ENCODE results near the gene ACTN1.

Gene ACTN1

DNA sequence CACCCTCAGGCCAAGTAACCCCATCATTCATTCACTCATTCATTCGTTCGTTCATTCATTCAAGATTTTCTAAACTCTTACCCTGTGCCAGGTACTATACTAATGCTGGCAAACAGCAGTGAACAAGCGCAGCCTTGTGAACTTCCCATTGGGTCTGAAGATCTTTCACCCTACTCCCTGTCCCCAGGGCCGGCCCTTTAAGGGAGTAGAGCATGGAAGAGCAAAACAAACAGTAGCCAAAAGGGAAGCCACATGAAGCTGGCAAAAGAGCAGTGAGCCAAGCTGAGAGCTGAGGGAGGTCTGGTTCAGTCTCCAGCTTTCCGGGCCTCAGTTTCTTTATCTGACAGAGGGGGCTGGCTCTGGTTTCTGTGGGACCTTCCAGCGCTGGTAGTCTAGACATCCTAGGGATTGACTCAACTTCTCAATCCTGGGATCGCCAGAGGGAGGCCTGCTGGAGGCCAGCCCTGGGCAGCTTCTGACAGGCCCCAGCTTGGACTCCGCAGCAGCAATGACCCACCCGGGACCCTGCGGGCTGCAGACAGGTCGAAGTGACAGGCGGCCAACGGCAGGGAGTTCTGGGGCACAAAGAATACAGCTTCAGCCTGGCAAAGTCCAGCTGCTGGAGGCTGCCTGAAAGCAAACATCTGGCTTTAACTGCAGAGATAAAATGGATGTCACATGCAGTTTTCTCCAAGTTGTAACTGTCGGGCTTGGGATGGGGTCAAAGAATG is 27.1 kb downstream of the ACTN1 start:
- DNase-seq (ENCODE audit: low spot score), result no peak

GRCh38 chr14:68951035-68951797 is 27.9 kb downstream of the ACTN1 start:
- peak; percentile 98 for DNase-seq (ENCODE audit: low spot score)

DNA sequence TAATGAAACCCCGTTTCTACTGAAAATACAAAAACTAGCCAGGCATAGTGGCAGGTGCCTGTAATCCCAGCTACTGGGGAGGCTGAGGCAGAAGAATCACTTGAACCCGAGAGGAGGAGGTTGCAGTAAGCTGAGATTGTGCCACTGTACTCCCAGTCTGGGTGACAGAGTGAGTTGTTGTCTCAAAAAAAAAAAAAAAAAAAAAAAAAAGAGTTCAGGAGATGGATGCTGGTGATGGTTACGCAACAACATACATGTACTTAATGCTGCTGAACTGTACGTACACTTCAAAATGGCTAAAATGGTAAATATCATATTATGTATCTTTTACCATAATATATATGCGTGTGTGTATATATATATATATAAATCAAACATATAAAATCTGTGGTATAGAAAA is 29.0 kb downstream of the ACTN1 start:
- peak; percentile 60 for DNase-seq (ENCODE audit: low spot score)

DNA sequence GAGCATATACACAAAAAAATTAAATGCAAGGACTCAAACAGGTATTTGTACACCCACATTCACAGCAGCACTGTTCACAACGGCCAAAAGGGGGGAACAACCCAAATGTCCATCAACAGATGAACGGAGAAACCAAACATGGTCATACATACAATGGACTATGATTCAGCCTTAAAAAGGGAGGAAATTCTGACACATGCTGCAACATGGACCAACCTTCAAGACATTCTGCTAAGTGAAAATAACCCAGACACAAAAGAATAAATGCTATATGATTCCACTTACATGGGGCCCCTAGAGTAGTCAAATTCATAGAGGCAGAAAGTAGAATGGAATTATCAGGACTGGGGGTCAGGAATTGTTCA is 29.5 kb downstream of the ACTN1 start:
- no peak for DNase-seq (ENCODE audit: low spot score)

DNA sequence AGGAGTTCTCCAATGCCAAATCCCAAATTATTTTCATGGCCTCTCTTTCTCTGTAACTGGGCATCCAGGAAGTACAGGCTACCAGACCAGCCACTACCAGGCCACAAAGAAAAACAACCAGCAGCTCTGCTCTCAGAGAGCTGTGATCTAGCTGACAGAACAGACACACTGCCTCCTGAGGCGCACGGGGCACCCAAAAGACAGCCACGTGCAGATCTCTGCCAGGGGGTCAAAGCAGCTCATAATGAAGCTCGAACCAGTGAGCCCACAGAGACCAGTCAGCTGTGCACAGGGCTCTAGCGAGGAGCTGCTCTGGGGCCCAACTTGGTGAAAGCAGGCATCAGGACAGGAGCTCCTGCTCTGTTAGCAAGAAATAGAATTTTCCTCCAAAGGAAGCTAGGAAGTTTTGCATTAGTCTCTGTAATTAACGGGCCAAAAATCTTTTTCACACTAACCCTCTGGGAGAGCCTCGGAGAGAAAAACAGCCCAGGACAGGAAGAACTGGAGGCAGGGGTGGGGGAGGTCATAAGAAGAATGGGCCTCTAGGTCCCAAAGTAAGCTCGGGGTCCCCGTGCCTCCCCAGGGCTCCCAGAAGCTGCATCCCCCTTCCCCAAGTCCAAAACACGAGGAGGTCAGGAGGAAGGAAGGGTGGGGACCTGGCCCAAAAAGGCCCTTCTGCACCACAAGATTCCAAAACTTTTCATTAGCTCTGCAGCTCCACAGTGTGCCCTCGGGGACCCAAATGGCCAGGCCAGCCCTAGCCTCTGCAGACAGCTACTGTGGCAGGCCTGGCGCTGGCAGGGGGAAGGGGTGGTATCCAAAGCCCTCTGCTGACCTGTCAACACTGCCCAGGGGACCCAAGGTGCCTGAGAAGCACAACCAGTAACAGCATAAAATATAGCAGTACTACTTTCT is 30.2 kb downstream of the ACTN1 start:
- DNase-seq (ENCODE audit: low spot score), result no peak

DNA sequence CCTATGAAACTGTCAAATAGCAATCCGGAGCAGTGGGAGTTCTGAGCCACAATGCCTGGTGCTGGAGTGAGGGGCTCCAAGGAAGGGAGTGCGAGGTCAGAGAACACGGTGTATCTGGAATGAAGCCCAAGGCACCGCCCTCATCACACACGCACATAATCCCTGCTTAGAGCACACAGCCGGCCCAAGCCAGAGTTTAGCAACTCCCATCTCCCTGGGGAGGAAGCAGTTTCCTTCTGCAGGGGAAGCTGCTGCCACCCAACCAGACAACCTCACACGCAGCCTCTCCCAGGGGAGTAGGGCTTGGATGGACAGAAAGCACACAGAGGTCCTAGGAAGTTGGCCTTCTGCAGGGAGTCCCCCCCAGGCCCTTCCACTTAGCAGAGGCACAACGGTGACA is 31.3 kb downstream of the ACTN1 start:
- no peak for DNase-seq (ENCODE audit: low spot score)

GRCh38 chr14:68946489-68946822 is 32.6 kb downstream of the ACTN1 start:
- no peak for DNase-seq (ENCODE audit: low spot score)

DNA sequence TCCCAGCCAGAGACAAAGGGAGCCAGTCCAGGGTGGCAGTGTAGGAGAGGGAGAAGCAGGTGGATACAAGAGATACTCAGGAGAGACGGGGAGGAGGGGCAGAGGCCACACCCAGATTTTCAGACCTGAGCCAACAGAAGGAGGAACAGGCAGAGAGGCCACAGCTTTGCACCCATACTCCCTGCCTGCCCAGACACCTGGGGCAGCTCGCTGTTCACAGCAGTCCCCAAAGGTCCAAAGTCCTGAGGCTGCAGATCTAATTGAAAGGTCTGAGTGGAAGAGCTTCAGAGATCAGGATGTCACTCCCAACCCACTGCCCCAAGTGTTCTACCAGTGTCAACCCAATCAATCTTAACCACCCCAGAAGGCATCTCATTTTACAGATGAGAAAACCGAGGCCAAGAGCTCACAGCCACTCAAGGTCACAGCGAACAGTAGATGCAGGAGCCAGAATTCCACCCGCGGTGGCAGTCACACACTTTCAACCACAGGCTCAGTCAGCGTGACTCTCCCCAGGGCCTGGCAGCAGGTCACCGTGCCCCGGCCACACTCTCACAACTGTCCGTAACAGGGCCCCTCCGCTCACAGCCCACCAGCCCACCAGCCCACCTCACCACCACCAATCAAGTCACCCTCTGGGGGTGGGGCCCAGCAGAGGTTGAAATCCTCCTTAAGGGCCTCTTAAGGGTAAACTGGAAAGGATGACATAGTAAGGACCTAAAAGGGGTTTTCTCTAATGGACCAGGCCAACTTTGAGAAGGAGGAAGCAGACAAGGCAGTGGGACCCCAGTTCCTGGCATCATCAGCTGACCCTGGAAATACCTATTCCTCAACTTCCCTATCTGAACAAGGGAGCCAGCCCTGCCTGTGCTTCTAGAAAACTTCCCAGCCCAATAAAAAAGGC is 33.3 kb downstream of the ACTN1 start:
- DNase-seq (ENCODE audit: low spot score), result no peak

DNA sequence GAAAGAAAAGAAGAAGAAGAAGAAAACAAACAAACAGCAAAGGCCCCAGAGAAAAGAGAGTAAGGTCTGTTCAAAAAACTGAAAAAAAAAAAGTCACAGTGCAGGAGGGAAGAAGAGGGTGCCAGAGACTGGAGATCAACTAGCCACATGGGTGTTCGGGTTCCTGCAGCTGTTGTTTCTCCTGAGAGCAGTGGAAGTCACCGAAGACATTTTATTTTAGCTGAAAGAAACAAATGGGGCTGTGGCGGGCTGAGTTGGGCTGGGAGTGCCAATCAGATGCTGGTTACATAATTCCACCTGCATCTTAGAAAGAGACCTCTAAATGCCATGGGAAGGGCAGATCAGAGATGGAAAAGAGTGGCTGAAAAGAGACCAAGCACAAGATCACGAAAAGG is 33.9 kb downstream of the ACTN1 start:
- DNase-seq (ENCODE audit: low spot score), result no peak

DNA sequence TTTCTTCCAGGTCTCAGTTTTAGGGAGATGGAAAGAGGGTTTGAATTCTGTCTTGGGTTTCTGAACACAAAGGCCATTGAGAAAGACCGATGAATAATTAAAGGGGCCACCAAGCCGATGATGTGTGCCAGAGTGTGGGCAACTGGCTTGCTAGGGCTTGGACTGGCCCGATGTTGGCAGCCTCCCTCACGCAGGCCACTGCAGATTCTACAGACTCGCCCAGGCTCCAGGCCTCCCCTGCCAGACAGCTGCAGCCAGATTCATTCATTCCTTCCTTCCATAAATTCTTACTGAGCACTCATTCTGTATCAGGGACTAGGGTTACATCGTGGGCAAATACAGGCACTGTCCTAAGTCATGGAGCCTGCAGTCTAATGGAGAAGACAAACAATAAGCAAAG is 34.9 kb downstream of the ACTN1 start:
- DNase-seq (ENCODE audit: low spot score), result no peak

GRCh38 chr14:68943107-68943506 is 36.0 kb downstream of the ACTN1 start:
- DNase-seq (ENCODE audit: low spot score), result no peak

GRCh38 chr14:68942296-68943035 is 36.6 kb downstream of the ACTN1 start:
- no peak for DNase-seq (ENCODE audit: low spot score)

DNA sequence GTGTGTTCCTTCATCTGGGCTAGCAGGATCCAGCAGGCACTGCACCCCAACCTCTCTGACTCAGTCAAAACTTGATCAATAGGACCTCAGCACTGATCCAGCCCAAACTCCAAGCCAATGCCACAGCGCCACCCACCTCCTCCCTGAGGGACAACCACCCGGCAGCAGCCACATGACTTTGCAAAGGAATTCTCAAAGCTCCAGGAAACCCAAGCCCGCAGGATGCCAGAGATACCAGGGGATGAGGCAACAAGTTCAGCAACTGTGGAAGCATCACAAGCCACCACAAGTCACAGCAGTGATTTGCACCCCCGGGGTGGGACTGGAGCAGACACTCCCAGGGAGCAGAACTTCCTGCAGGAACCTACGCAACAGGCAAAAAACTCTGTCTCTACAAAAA is 37.3 kb downstream of the ACTN1 start:
- peak; percentile 95 for DNase-seq (ENCODE audit: low spot score)

GRCh38 chr14:68940614-68941185 is 38.4 kb downstream of the ACTN1 start:
- DNase-seq (ENCODE audit: low spot score), result peak; percentile 30

DNA sequence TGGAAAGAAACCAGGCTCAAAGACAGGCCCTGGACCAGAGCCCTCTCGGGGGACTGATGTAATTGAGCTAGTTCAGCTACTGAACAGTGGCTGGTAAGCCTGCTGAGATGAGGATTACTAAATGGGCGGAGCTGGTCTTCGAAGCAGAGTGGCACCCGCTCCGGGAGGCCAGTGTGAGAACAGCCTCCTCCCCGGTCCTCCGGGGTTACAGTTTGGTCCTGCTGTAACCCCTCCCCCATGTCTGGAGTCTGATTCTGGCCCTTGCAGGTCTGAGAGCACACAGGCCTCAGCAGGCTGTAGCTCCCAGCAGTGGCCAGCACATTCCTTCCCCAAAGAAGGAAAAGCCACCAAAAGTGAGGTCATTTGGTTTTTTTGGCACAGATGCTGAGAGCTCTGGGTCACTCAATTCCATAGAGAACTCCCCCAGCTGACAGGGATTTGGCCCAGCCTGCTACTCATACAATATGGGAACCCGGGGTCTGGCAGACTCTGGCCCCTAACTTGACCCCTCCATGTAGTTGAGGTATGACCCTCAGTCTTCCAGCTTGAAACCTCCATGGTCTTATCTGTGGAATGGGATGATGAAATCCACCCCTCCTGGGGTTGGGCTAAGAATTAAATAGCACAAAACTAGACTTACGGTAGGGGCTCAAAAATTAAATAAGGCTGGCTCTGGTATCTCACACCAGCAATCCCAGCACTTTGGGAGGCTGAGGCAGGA is 39.0 kb downstream of the ACTN1 start:
- DNase-seq (ENCODE audit: low spot score), result peak; percentile 100

DNA sequence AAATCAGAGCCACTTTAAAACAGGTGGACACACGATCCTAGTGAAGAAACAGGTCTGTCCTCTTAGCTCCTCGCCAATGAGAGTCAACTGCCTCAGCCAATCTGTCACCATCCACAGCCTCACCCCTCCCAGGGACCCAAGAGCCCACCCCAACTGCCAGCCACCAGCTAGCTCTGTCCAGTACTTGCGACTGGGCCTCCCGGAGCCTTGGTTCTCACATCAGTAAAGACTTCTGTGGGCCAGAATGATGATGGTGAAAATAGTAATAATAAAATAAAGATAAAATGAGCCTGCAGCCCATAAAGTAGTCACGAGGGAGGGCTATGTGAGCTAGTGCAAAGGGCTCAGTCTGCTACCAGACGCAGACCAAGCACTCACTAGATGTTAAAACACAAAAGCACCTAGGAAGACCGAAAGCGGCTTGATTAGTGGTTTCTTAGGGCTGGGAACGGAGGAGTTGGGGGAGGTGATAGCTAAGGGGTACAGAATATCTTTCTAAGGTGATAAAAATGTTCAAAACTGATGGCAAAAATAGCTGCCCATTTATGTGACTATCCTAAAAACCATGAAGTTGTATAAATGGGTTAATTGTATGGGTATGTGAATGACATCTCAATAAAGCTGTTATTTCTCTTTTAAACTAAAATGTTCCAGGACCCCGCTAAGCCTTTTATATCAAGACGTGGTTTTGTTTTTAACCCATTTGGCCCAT is 39.8 kb downstream of the ACTN1 start:
- DNase-seq (ENCODE audit: low spot score), result no peak

DNA sequence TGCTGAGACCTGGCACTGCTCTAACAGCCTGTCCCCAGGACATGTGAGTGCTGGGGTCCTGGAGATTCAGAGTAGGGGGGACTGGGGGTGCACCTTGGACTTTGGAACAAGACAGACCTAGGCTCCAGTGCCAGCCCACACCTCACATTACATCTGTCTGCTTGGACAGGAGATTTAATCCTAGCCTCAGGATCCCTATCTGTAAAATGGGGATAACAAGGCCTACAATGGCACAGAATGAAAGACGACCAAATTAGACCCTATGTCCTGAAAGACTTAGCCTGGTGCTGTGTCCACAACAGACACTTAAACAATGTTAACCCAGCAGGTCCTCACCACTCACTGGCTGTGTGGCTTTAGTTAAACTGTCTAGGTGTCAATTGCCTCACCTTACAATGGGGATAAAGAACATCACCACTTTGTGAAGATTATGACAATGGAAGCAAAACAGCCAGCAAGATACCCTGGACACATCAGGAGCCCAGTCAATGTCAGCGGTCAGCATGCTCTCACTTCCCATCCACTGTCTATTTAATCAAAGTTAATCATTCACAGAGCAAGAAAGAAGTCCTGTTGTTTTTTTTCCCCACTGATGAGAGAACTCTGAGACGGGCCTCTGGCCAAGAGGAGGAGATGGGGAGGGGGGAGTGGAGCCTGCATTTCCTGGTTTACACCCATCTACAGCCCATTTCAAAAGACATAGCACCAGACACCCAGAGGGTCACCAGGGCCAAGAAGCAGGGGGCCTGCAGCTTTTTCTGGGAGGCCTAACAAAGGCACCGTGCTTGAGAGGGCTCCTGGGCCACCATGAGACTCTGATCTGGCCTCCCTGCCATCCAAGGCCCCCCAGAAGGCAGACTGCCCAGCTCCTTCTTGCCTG is 40.6 kb downstream of the ACTN1 start:
- DNase-seq (ENCODE audit: low spot score), result peak; percentile 94

Data from kidney tubule cell (primary cell).